GM23248 (cell line): ENCODE results near the gene SPPL2B. TPM values are rescaled to one million over a fixed set of nuclear protein-coding genes. Genes with fewer than 3 reads are reported as not detected.

Experiments used
- DNase-seq: peaks from one replicate; pipeline ENCODE4 v3.0.0-alpha.2; 2015
- H2AFZ ChIP-seq: fragments of 200-600 bp; sonication (generic); 2 replicates; pipeline ENCODE4 v1.6.1; 2016; ENCODE audit warnings: antibody characterized with exemption
- H3F3A ChIP-seq: fragments of 200-600 bp; sonication (generic); 2 replicates; pipeline ENCODE4 v1.6.1; 2016; ENCODE audit warnings: mild to moderate bottlenecking, antibody characterized with exemption, mixed run types; ENCODE audit not compliant: insufficient read depth
- H3K27ac ChIP-seq: fragments of 200-600 bp; sonication (generic); 2 replicates; pipeline ENCODE4 v1.5.1; 2016; ENCODE audit warnings: mild to moderate bottlenecking
- H3K27me3 ChIP-seq: fragments of 200-600 bp; sonication (generic); replicated peaks from 2 replicates; pipeline ENCODE4 v1.6.1; 2016; ENCODE audit warnings: mild to moderate bottlenecking; ENCODE audit not compliant: insufficient read depth
- H3K36me3 ChIP-seq: fragments of 200-600 bp; sonication (generic); 2 replicates; pipeline ENCODE4 v1.6.1; 2016; ENCODE audit warnings: low read depth, mild to moderate bottlenecking
- H3K4me1 ChIP-seq: fragments of 200-600 bp; sonication (generic); 2 replicates; pipeline ENCODE4 v1.6.1; 2016; ENCODE audit warnings: mild to moderate bottlenecking; ENCODE audit not compliant: insufficient read depth
- H3K4me2 ChIP-seq: fragments of 200-600 bp; sonication (generic); one replicate; pipeline ENCODE4 v1.6.1; 2016; ENCODE audit warnings: mild to moderate bottlenecking; ENCODE audit not compliant: unreplicated experiment
- H3K4me3 ChIP-seq: fragments of 200-600 bp; sonication (generic); 2 replicates; pipeline ENCODE4 v1.5.1; 2016; ENCODE audit warnings: mild to moderate bottlenecking
- H3K79me2 ChIP-seq: fragments of 200-600 bp; sonication (generic); 2 replicates; pipeline ENCODE4 v1.6.1; 2016; ENCODE audit warnings: mild to moderate bottlenecking; ENCODE audit not compliant: insufficient read depth
- H3K9ac ChIP-seq: fragments of 200-600 bp; sonication (generic); 2 replicates; pipeline ENCODE4 v1.6.1; 2016; ENCODE audit warnings: mild to moderate bottlenecking
- H3K9me2 ChIP-seq: fragments of 200-600 bp; sonication (generic); 2 replicates; pipeline ENCODE4 v1.6.1; 2016; ENCODE audit warnings: mixed run types, mild to moderate bottlenecking, moderate library complexity; ENCODE audit not compliant: insufficient read depth
- H3K9me3 ChIP-seq: fragments of 200-600 bp; sonication (generic); one replicate; pipeline ENCODE4 v1.6.1; 2017; ENCODE audit warnings: low read depth
- H4K20me1 ChIP-seq: fragments of 200-600 bp; sonication (generic); 2 replicates; pipeline ENCODE4 v1.6.0; 2016; ENCODE audit not compliant: insufficient read depth
- EZH2 ChIP-seq: fragments of 200-600 bp; sonication (generic); IDR thresholded peaks from 2 replicates; pipeline ENCODE4 v1.6.1; 2018; ENCODE audit warnings: antibody characterized with exemption, mild to moderate bottlenecking; ENCODE audit not compliant: insufficient read depth, poor library complexity, severe bottlenecking
- EZH2phosphoT487 ChIP-seq: fragments of 200-600 bp; sonication (generic); IDR thresholded peaks from 2 replicates; pipeline ENCODE4 v1.6.1; 2018; ENCODE audit warnings: antibody characterized with exemption, moderate library complexity, mild to moderate bottlenecking, low read depth; ENCODE audit not compliant: insufficient read depth
- WGBS, 2 experiments: methylation state at CpG; one replicate each; pipeline ENCODE4 v1.1.6; 2015 to 2017; ENCODE audit warnings: low lambda C conversion rate in 2 of 2, low coverage in 1 of 2; ENCODE audit errors: missing lambda C conversion rate in 2 of 2; 5-methylcytosine and 5-hydroxymethylcytosine counted together
- in situ Hi-C: fragments of 300-500 bp; cut with MboI; formaldehyde crosslinking; loops from 2 replicates; pipeline ENCODE4 v1.15.0; 2020
- polyA plus RNA-seq: library from polyadenylated mRNA; unstranded; fragments of >200 nt; fragmentation: Nextera tagmentation; extraction: Ambion mirVana; gene quantifications from 2 replicates; pipeline ENCODE4 v1.2.1, GENCODE V29; 2016
- total RNA-seq: library from RNA; depleted of rRNA; stranded (reverse); fragments of >200 nt; shearing (Covaris generic); gene quantifications from 2 replicates; pipeline ENCODE4 v1.2.3, GENCODE V29; 2014

Gene SPPL2B
- total and polyA plus RNA-seq, 2 experiments from 2014 or later: 38.9 to 43.0 TPM

DNA sequence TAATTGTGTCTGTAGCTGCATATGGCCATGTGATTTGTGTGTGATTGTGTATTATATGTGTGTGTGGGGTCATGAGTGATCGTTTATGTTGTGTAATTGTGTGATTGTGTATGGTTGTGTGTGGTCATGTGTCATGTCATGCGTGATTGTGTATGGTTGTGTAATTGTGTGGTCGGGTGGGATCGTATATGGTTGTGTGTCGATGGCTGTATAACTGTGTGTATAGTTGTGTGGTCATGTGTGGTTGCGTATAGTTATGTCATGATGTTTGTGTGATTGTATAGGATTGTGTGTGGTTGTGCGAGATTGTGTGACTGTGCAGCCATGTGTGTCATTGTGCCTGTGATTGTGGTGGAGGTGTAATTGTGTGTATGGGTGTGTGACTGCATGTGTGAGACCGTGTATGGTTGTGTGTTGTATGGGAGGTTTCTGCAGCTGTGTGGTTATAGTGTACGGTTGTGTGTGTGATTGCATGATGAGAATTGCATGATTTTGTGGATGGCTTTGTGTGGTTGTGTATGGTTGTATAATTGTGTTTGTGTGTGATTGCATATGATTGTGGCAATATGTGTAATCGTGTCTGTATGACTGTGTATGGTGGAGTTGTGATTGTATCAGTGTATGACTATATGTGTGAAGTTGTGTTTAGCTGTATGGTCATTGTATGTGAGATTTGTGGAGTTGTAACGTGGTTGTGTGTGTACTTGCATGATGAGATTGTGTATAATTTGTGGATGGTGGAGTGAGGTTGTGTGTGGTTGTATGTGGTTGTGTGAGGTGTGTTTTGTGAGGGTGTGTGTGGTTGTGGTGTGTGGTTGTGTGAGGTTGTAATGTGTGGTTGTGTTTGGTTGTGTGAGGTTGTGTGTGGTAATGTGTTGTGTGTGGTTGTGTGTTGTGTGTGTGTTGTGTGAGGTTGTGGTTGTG lies 33.8 kb downstream of the SPPL2B start:
- Histone ChIP-seq H3F3A (no peaks in the 10 kb centered on the region), H4K20me1 (no peaks in the 10 kb centered on the region), H3K36me3 (no peaks in the 10 kb centered on the region), H3K27ac (no peak overlapping the region), H3K9me2 (no peaks in the 10 kb centered on the region), H3K4me2 (no peak overlapping the region), H3K27me3 (peaks cover 6% of the 10 kb centered on the region), H3K9me3 (no peaks in the 10 kb centered on the region), H2AFZ (no peak overlapping the region), H3K4me3 (no peak overlapping the region), H3K4me1 (no peaks in the 10 kb centered on the region), H3K79me2 (no peaks in the 10 kb centered on the region), H3K9ac (no peak overlapping the region)
- in situ Hi-C loops: no loop called here
- no peak for TF ChIP-seq EZH2
- no peak for TF ChIP-seq EZH2phosphoT487
- WGBS, 2 experiments: 90% methylated on average over 11 of the region's 11 CpGs
- DNase-seq: no peak

DNA sequence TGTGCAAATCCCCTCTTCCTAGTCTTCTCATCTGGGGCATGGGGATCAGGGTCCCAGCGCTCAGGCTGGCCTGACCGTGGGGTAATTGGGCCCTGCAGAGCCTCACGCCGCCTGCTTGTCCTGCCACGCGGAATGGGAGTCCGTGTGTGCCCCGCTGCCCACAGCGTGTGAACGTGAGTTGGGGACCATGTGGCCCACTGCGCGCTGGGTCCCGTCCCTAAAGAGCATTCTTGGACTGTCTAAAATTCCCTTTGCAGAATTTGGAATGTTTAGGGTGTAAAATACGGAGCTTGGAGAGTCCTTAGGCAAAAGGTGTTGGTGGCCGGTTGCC lies 34.5 kb downstream of the SPPL2B start:
- Histone ChIP-seq H3F3A (no peaks in the 10 kb centered on the region), H3K9me3 (no peaks in the 10 kb centered on the region), H3K79me2 (no peaks in the 10 kb centered on the region), H3K9me2 (no peaks in the 10 kb centered on the region), H4K20me1 (no peaks in the 10 kb centered on the region), H3K36me3 (no peaks in the 10 kb centered on the region), H2AFZ (no peak overlapping the region), H3K27me3 (peaks cover 6% of the 10 kb centered on the region), H3K9ac (no peak overlapping the region), H3K4me1 (no peaks in the 10 kb centered on the region), H3K4me2 (no peak overlapping the region), H3K27ac (no peak overlapping the region), H3K4me3 (no peak overlapping the region)
- no peak for DNase-seq
- in situ Hi-C loops: no loop called here
- WGBS, 2 experiments: 83 to 84% methylated on average over 15 of the region's 15 CpGs
- TF ChIP-seq EZH2phosphoT487: no peak
- no peak for TF ChIP-seq EZH2

DNA sequence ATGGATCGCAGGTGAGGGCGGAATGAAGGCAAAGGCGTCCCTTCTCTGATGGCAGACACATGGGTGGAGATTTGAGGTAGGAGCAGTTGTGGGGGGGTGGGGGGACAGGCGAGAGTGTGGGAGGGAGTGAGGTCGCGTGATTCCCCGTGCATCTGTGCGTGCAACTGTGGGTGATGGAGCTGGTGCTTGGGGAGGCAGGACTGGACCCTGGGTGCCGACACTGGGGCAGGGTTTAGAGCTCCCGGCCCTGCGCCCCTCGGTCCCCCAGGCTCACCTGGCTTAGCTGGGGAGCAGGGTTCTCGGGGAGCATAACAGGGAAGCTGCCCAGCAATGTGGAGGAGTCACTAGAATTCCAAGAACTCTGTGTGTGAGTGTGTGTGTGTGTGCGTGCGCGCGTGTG lies 34.9 kb downstream of the SPPL2B start:
- Histone ChIP-seq H3K4me1 (no peaks in the 10 kb centered on the region), H3K9me3 (no peaks in the 10 kb centered on the region), H3K4me2 (no peak overlapping the region), H3K79me2 (no peaks in the 10 kb centered on the region), H3K9ac (no peak overlapping the region), H3K27me3 (peaks cover 6% of the 10 kb centered on the region), H3K9me2 (no peaks in the 10 kb centered on the region), H3K27ac (no peak overlapping the region), H2AFZ (no peak overlapping the region), H4K20me1 (no peaks in the 10 kb centered on the region), H3K4me3 (no peak overlapping the region), H3F3A (no peaks in the 10 kb centered on the region), H3K36me3 (no peaks in the 10 kb centered on the region)
- TF ChIP-seq EZH2phosphoT487 (no peak), EZH2 (no peak)
- in situ Hi-C loops: no loop called here
- WGBS, 2 experiments: 63% methylated on average over 13 to 17 of the region's 17 CpGs
- DNase-seq: no peak

DNA sequence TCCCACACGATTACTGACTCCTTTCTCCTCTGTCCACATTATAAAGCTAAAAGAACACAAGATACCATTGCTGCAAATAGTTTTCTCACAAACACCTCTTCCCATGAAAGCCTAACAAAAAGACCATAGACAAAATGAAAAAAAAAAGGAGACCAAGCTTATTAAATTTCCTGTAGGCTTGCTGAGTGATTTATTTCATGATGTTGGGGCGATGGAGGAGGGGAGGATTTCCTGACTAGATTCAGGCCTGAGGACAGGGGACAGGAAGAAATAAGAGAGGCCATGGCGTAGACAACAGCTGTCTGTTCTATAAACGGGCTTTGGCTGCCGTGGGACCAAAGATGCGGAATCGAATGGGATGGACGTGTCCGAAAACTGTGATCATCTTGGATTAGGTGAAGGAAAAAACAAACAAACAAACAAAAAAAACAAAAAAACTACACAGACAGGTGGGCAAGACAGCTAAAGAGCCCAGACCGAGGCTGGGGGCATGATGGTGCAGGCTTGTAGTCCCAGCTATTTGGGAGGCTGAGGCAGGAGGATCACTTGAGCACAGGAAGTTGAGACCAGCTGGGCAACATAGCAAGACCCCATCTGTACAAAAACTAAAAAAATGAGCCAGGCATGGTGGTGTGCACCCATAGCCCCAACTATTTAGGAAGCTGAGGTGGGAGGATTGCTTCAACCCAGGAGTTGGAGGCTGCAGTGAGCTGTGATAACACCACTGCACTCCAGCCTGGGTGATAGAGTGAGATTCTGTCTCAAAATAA lies 36.9 kb downstream of the SPPL2B start:
- Histone ChIP-seq H3F3A (no peaks in the 10 kb centered on the region), H4K20me1 (no peaks in the 10 kb centered on the region), H3K9me2 (no peaks in the 10 kb centered on the region), H3K27me3 (peaks cover 3% of the 10 kb centered on the region; the same call in 1 of the 2 replicates), H2AFZ (no peak overlapping the region), H3K27ac (no peak overlapping the region), H3K9me3 (no peaks in the 10 kb centered on the region), H3K4me1 (no peaks in the 10 kb centered on the region), H3K79me2 (no peaks in the 10 kb centered on the region), H3K4me2 (no peak overlapping the region), H3K9ac (no peak overlapping the region), H3K36me3 (no peaks in the 10 kb centered on the region), H3K4me3 (no peak overlapping the region)
- TF ChIP-seq EZH2 (no peak), EZH2phosphoT487 (no peak)
- no peak for DNase-seq
- in situ Hi-C loops: no loop called here
- 86 to 87% methylated on average over 10 of the region's 10 CpGs for WGBS, 2 experiments
